ENCODE measurements around the gene IL15RA.

IL15RA gene

DNA sequence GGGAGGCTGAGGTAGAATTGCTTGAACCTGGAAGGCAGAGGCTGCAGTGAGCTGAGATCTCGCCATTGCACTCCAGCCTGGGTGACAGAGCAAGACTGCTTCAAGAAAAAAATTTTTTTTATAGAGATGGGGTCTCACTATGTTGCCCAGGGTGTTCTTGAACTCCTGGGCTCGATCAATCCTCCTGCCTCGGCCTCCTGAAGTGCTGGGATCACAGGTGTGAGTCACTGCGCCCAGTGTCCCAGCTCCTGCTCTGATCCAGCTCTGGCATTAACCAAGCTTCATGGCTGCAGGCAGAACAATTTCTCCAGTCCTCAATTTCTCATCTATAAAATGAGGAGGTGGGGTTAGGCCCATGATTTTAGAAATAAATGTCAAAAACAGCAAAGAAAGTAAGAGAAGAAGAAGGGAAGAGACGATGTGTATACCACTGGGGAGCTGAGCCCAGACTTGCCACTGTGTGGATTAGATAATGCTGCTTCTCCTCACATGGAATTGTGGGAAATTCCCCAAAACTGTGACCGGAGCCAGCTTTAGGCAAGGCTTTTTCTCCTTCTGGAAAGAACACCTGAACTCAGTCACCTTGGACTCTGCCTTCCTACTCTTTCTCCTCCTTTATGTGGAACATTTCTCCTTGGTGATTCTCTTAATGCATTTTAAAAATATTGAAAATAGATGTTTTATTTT lies 25.5 kb downstream of the IL15RA start:
- Histone ChIP-seq H3K9ac (no peak overlapping the region), H3K27me3 (ENCODE audit: insufficient read depth, low read depth) (no peaks in the 10 kb centered on the region), H4K20me1 (ENCODE audit: insufficient read depth) (no peaks in the 10 kb centered on the region), H3K4me3 (IDR thresholded peaks at IDR 0.05; ENCODE audit: insufficient read depth, low read depth, low read length) (no peak overlapping the region), H3K27ac (no peak overlapping the region), H2AFZ (ENCODE audit: low read depth) (no peak overlapping the region), H3K4me1 (ENCODE audit: low read depth, poor library complexity, severe bottlenecking) (peaks cover 6% of the 10 kb centered on the region), H3K79me2 (ENCODE audit: insufficient read depth, low read depth) (no peaks in the 10 kb centered on the region), H3K4me2 (no peak overlapping the region), H3K36me3 (ENCODE audit: insufficient read depth) (no peaks in the 10 kb centered on the region)
- no peak for TF ChIP-seq CTCF (conservative IDR thresholded peaks at IDR 0.05; ENCODE audit: low read depth, low read length)

DNA sequence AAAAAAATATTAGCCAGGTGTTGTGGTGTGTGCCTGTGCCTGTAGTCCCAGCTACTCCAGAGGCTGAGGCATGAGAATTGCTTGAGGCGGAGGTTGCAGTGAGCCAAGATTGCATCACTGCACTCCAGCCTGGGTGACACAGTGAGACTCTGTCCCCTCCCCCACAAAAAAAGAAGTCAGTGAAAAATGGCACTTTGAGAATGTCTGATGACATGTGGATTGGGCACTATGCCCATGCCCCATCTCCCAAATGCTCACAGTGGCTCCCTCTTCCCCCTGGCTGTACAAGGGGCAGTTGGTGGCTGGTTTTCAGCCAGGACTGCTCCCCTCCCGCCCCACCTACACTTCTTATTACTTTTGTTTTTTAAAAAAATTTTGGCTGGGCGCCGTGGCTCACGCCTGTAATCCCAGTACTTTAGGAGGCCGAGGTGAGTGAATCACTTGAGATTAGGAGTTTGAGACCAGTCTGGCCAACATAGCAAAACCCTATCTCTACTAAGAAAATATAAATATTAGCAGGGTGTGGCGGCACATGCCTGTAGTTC lies 26.1 kb downstream of the IL15RA start:
- Histone ChIP-seq H4K20me1 (ENCODE audit: insufficient read depth) (no peaks in the 10 kb centered on the region), H3K27me3 (ENCODE audit: insufficient read depth, low read depth) (no peaks in the 10 kb centered on the region), H3K9ac (no peak overlapping the region), H2AFZ (ENCODE audit: low read depth) (no peak overlapping the region), H3K27ac (no peak overlapping the region), H3K4me1 (ENCODE audit: low read depth, poor library complexity, severe bottlenecking) (peaks cover 6% of the 10 kb centered on the region), H3K4me2 (no peak overlapping the region), H3K4me3 (IDR thresholded peaks at IDR 0.05; ENCODE audit: insufficient read depth, low read depth, low read length) (no peak overlapping the region), H3K79me2 (ENCODE audit: insufficient read depth, low read depth) (no peaks in the 10 kb centered on the region), H3K36me3 (ENCODE audit: insufficient read depth) (no peaks in the 10 kb centered on the region)
- TF ChIP-seq CTCF (conservative IDR thresholded peaks at IDR 0.05; ENCODE audit: low read depth, low read length): no peak

DNA sequence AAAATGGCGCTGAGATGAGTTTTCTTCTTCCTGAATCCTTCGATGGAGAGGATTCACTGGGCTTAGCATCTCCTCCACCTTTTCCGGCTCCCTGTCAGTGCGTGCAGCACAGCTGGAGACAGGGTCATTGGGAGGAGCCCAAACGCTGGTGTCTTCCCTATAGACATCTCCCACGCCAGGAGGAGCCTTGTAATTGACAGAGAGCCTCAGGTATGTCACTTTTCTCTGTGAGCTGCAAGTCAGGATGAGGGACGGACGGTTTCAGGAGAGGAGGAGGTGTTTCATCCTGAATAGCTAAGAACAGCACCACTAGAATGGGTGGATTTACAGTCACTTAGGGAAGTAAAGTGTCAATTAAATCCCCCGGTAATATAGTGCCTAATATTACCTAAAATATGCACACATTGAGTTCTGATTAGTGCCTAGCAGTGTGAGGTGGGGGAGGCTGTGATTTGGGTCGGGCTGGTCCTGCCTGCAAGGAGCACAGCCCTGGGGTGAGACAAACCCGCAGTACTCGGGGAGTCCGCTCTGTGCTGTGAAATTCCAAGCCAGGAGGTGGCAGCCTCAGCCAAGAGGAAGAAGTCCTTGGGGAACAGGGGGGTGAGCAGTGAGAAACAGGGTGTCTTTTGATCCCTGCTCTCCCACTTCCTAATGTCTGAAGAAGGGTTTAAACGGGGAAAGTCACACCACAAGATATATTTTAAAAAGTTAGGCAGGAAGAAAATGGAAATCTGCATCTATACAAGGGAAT lies 28.2 kb downstream of the IL15RA start:
- no peak for TF ChIP-seq CTCF (conservative IDR thresholded peaks at IDR 0.05; ENCODE audit: low read depth, low read length)
- Histone ChIP-seq H3K9ac (no peak overlapping the region), H3K4me2 (no peak overlapping the region), H3K4me1 (ENCODE audit: low read depth, poor library complexity, severe bottlenecking) (no peaks in the 10 kb centered on the region), H3K36me3 (ENCODE audit: insufficient read depth) (no peaks in the 10 kb centered on the region), H4K20me1 (ENCODE audit: insufficient read depth) (no peaks in the 10 kb centered on the region), H3K27ac (no peak overlapping the region), H3K79me2 (ENCODE audit: insufficient read depth, low read depth) (no peaks in the 10 kb centered on the region), H3K27me3 (ENCODE audit: insufficient read depth, low read depth) (no peaks in the 10 kb centered on the region), H2AFZ (ENCODE audit: low read depth) (no peak overlapping the region), H3K4me3 (IDR thresholded peaks at IDR 0.05; ENCODE audit: insufficient read depth, low read depth, low read length) (no peak overlapping the region)

- no peaks in the 10 kb centered on the region for H3K36me3 ChIP-seq (ENCODE audit: insufficient read depth)
- no peak overlapping the region for H3K4me3 ChIP-seq (IDR thresholded peaks at IDR 0.05; ENCODE audit: insufficient read depth, low read depth, low read length)
- no peak for TF ChIP-seq CTCF (conservative IDR thresholded peaks at IDR 0.05; ENCODE audit: low read depth, low read length)
- H3K9ac ChIP-seq: no peak overlapping the region
- H3K27ac ChIP-seq: no peak overlapping the region
- no peaks in the 10 kb centered on the region for H4K20me1 ChIP-seq (ENCODE audit: insufficient read depth)
- H3K79me2 ChIP-seq (ENCODE audit: insufficient read depth, low read depth): no peaks in the 10 kb centered on the region
- no peaks in the 10 kb centered on the region for H3K4me1 ChIP-seq (ENCODE audit: low read depth, poor library complexity, severe bottlenecking)
- H3K27me3 ChIP-seq (ENCODE audit: insufficient read depth, low read depth): no peaks in the 10 kb centered on the region
- no peak overlapping the region for H2AFZ ChIP-seq (ENCODE audit: low read depth)
- no peak overlapping the region for H3K4me2 ChIP-seq
These were observed 29.1 kb downstream of the IL15RA start for GRCh38 chr10:5948208-5948585.

Measured in KMS-11 (cell line).